T-helper 2 cell treated with Interferon-gamma antibody and Interleukin-4, amounts not matched to agents 5 μg/mL and 100 μg/mL, for 36 hours (primary cell): ENCODE data around the gene STYX.
A peak's percentile ranks its signal among the peaks of the same experiment; 100 is the strongest.

Source experiments
- DNase-seq: peaks from one replicate; pipeline ENCODE4 v3.0.0; 2021; ENCODE audit warnings: low spot score
- H3K27ac Mint-ChIP-seq: one replicate; pipeline ENCODE4 v1.8.0; 2021; ENCODE audit warnings: mild to moderate bottlenecking, mixed read lengths
- H3K27me3 Mint-ChIP-seq: one replicate; pipeline ENCODE4 v1.8.0; 2021; ENCODE audit warnings: low read depth, mixed read lengths
- H3K36me3 Mint-ChIP-seq: one replicate; pipeline ENCODE4 v1.8.0; 2021; ENCODE audit warnings: low read depth, mixed read lengths
- H3K4me1 Mint-ChIP-seq: one replicate; pipeline ENCODE4 v1.8.0; 2021; ENCODE audit warnings: low read depth, mixed read lengths
- H3K4me3 Mint-ChIP-seq: one replicate; pipeline ENCODE4 v1.8.0; 2022; ENCODE audit warnings: mild to moderate bottlenecking, moderate library complexity, mixed read lengths
- H3K9me3 Mint-ChIP-seq: one replicate; pipeline ENCODE4 v1.8.0; 2021; ENCODE audit warnings: mixed read lengths

Gene STYX

GRCh38 chr14:52729925-52730708 lies at the start of gene STYX:
STYX (plus strand) TSS chr14:52730166; CDS start chr14:52730475, 309 bp downstream.
- H3K4me3 Mint-ChIP-seq = peak within 1 kb of the TSS; percentile 96
- H3K27me3 Mint-ChIP-seq = no peaks in the 10 kb centered on the region
- H3K9me3 Mint-ChIP-seq = no peaks in the 10 kb centered on the region
- H3K27ac Mint-ChIP-seq = peak within 1 kb of the TSS; percentile 86
- H3K36me3 Mint-ChIP-seq = peaks cover 43% of the 10 kb centered on the region
- peaks cover 28% of the 10 kb centered on the region for H3K4me1 Mint-ChIP-seq
- DNase-seq = peak; percentile 98

GRCh38 chr14:52683985-52684520 lies 45.9 kb upstream of the STYX start:
- no peak overlapping the region for H3K4me3 Mint-ChIP-seq
- H3K27ac Mint-ChIP-seq = peak overlapping the region; percentile 21
- H3K36me3 Mint-ChIP-seq = peaks cover 19% of the 10 kb centered on the region
- peaks cover 44% of the 10 kb centered on the region for H3K4me1 Mint-ChIP-seq
- no peaks in the 10 kb centered on the region for H3K27me3 Mint-ChIP-seq
- H3K9me3 Mint-ChIP-seq = no peaks in the 10 kb centered on the region
- no peak for DNase-seq

GRCh38 chr14:52686176-52686575 lies 43.8 kb upstream of the STYX start:
- H3K27me3 Mint-ChIP-seq = no peaks in the 10 kb centered on the region
- H3K27ac Mint-ChIP-seq = peak overlapping the region; percentile 7
- H3K36me3 Mint-ChIP-seq = peaks cover 23% of the 10 kb centered on the region
- peaks cover 55% of the 10 kb centered on the region for H3K4me1 Mint-ChIP-seq
- no peaks in the 10 kb centered on the region for H3K9me3 Mint-ChIP-seq
- H3K4me3 Mint-ChIP-seq = no peak overlapping the region
- no peak for DNase-seq

GRCh38 chr14:52690983-52691760 lies 38.8 kb upstream of the STYX start:
- no peaks in the 10 kb centered on the region for H3K27me3 Mint-ChIP-seq

GRCh38 chr14:52692248-52692962 lies 37.6 kb upstream of the STYX start:
- no peaks in the 10 kb centered on the region for H3K9me3 Mint-ChIP-seq
- DNase-seq = no peak
- peak overlapping the region; percentile 79 for H3K4me3 Mint-ChIP-seq
- H3K27me3 Mint-ChIP-seq = no peaks in the 10 kb centered on the region
- H3K27ac Mint-ChIP-seq = peak overlapping the region; percentile 75
- peaks cover 54% of the 10 kb centered on the region for H3K4me1 Mint-ChIP-seq
- peaks cover 38% of the 10 kb centered on the region for H3K36me3 Mint-ChIP-seq

More at GRCh38 chr14:52690983-52691760, 38.8 kb upstream of the STYX start:
- Mint-ChIP-seq H3K27ac (no peak overlapping the region), H3K4me3 (peak overlapping the region; percentile 79), H3K36me3 (peaks cover 40% of the 10 kb centered on the region), H3K9me3 (no peaks in the 10 kb centered on the region), H3K4me1 (peaks cover 62% of the 10 kb centered on the region)
- no peak for DNase-seq

- Mint-ChIP-seq H3K4me3 (peak overlapping the region; percentile 79), H3K36me3 (peaks cover 35% of the 10 kb centered on the region), H3K9me3 (no peaks in the 10 kb centered on the region), H3K27me3 (no peaks in the 10 kb centered on the region), H3K27ac (peak overlapping the region; percentile 69), H3K4me1 (peaks cover 48% of the 10 kb centered on the region)
- no peak for DNase-seq
Observed at GRCh38 chr14:52693036-52693435, 36.9 kb upstream of the STYX start.

GRCh38 chr14:52693532-52693931 lies 36.4 kb upstream of the STYX start:
- H3K4me1 Mint-ChIP-seq = peaks cover 43% of the 10 kb centered on the region
- peak overlapping the region; percentile 79 for H3K4me3 Mint-ChIP-seq
- H3K27ac Mint-ChIP-seq = peak overlapping the region; percentile 69
- no peaks in the 10 kb centered on the region for H3K9me3 Mint-ChIP-seq
- H3K36me3 Mint-ChIP-seq = peaks cover 35% of the 10 kb centered on the region
- no peaks in the 10 kb centered on the region for H3K27me3 Mint-ChIP-seq
- DNase-seq = no peak

- peak overlapping the region; percentile 100 for H3K27ac Mint-ChIP-seq
- H3K4me3 Mint-ChIP-seq = peak overlapping the region; percentile 98
- peak; percentile 74 for DNase-seq
- H3K4me1 Mint-ChIP-seq = peaks cover 33% of the 10 kb centered on the region
- H3K27me3 Mint-ChIP-seq = no peaks in the 10 kb centered on the region
- no peaks in the 10 kb centered on the region for H3K9me3 Mint-ChIP-seq
- H3K36me3 Mint-ChIP-seq = peaks cover 34% of the 10 kb centered on the region
Observed at GRCh38 chr14:52694761-52695480, 35.0 kb upstream of the STYX start.

GRCh38 chr14:52695481-52696091 lies 34.4 kb upstream of the STYX start, which contains the start of gene ERO1A:
ERO1A (minus strand) TSS chr14:52695558; CDS start chr14:52695481, 77 bp downstream.
- peaks cover 28% of the 10 kb centered on the region for H3K4me1 Mint-ChIP-seq
- H3K9me3 Mint-ChIP-seq = no peaks in the 10 kb centered on the region
- H3K27ac Mint-ChIP-seq = peak within 1 kb of the TSS; percentile 100
- peak within 1 kb of the TSS; percentile 98 for H3K4me3 Mint-ChIP-seq
- peak; percentile 81 for DNase-seq
- peaks cover 30% of the 10 kb centered on the region for H3K36me3 Mint-ChIP-seq
- no peaks in the 10 kb centered on the region for H3K27me3 Mint-ChIP-seq

GRCh38 chr14:52700701-52701172 lies 29.2 kb upstream of the STYX start:
- Mint-ChIP-seq H3K36me3 (no peaks in the 10 kb centered on the region), H3K9me3 (no peaks in the 10 kb centered on the region), H3K27me3 (no peaks in the 10 kb centered on the region), H3K4me3 (no peak overlapping the region), H3K4me1 (peaks cover 19% of the 10 kb centered on the region), H3K27ac (no peak overlapping the region)
- no peak for DNase-seq

- Mint-ChIP-seq H3K27me3 (no peaks in the 10 kb centered on the region), H3K9me3 (no peaks in the 10 kb centered on the region), H3K27ac (no peak overlapping the region), H3K4me3 (no peak overlapping the region), H3K36me3 (no peaks in the 10 kb centered on the region), H3K4me1 (peaks cover 21% of the 10 kb centered on the region)
- no peak for DNase-seq
Observed at GRCh38 chr14:52701223-52701622, 28.7 kb upstream of the STYX start.

- DNase-seq = no peak
- Mint-ChIP-seq H3K4me3 (no peak overlapping the region), H3K9me3 (no peaks in the 10 kb centered on the region), H3K27me3 (no peaks in the 10 kb centered on the region), H3K36me3 (peaks cover 9% of the 10 kb centered on the region), H3K27ac (no peak overlapping the region), H3K4me1 (peaks cover 30% of the 10 kb centered on the region)
Observed at GRCh38 chr14:52703225-52703624, 26.7 kb upstream of the STYX start.
